Stimulated activated CD4-positive, alpha-beta T cell treated with anti-CD3 and anti-CD28 coated beads, Interleukin-4, amount 100 ng/mL, for 1 hour (primary cell): Measurements from ENCODE around the gene LCE1C.

Source experiments
- DNase-seq: peaks from one replicate; pipeline ENCODE4 v3.0.0-alpha.2; 2020

LCE1C gene, protein sequence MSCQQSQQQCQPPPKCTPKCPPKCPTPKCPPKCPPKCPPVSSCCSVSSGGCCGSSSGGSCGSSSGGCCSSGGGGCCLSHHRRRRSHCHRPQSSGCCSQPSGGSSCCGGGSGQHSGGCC

DNA sequence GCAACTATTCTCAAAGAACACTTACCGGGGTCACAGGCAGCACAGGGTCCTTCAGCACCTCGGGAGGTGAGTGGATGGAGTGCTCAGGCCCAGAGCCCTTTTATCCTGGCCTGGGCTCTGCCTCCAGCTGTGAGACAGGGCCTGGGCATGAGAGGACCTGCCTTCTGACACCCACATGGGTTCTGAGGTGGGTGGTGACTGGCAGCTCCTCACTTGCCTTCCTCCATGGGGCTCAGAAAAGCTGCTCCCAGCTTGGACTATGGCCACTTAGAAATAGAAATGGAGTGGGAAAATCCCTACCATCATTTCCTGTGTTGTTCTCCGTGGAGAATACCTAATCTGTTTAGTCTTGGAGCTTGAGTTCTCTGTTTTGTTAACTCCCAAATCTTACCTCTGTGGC lies at the start of gene LCE1C:
LCE1C (minus strand) TSS at position 76 of the 400 bp plus-strand sequence. CDS start 1,173 bp downstream, outside the sequence.
- no peak for DNase-seq

DNA sequence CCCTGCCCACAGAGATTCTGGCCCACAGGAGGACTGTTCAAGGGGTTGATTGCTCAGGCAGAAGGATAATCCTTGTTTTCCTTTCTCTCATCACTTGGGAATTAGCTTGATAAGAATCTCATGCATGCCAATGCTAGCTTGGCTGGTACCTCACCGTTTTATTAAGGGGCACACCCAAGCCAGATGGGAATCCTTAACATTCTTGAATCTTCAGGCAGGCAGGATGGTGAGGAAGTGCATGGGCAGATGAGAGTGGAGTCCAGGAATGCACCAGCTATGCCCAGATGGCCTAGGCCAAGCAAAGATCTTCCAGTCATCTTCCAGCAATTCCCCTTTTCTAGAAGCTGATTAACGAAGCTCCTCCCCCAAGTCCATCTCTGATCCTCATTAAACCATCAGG lies 49.2 kb upstream of the LCE1C start:
- DNase-seq: no peak

DNA sequence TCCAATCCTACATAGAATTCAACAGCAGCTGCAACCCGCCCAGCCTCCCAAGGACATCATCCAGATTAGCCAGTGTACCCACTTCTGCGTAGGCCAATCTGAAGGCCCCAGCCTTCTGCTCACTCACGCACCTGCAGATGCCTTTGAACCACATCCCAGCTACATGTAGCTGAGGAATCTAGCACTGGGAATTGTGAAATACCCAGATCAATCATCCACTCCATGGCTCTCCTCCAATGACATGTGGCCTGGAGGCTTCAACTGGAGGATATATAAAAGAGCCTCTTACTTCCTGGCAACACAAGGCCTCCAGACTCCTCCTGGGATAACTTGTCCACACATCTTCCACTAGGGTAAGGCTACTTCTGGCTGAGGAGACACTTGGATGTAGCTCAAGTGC lies 36.1 kb upstream of the LCE1C start, which contains the start of gene LCE6A:
LCE6A (plus strand) TSS at position 301 of the 400 bp plus-strand sequence. CDS start 665 bp downstream, outside the sequence.
- DNase-seq: no peak

DNA sequence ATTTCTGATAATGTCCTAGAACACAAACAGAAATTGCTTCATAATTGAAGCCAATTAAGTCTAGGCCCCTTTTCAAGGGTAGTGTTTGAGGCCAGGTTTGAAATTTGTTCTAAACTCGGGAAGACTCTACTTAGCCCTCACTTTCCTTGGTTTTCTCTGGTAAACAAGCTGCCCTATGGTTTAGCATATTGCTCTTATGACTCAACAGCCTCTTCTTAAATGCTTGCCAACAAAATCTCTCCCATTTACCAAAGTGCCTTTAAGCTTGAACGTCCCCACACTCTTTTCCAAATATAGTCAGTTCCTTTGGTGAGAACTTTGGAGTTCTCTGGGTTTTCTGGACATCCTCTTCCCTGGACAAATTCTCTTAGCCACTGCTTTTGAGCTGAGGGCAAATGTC lies 30.4 kb upstream of the LCE1C start:
- no peak for DNase-seq

DNA sequence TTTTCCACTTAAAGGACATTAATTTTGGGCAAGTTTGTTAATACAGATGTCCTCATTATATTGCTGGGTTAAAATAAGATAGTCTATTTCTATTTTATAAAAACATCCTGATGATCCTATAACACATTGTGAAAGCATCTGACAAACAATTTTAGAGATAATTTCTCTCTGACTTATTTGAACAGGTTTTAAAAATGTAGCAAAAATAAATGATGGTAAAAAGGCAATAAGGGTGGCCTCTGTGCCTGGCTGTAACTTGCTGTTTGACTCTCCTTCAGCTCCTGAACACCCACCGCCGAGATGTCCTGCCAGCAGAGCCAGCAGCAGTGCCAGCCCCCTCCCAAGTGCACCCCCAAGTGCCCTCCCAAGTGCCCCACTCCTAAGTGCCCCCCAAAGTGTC lies 20.7 kb upstream of the LCE1C start, which contains the start of gene LCE1A:
LCE1A (plus strand) TSS at position 301 of the 400 bp plus-strand sequence; CDS start at position 301, 0 bp downstream.
- DNase-seq: no peak

DNA sequence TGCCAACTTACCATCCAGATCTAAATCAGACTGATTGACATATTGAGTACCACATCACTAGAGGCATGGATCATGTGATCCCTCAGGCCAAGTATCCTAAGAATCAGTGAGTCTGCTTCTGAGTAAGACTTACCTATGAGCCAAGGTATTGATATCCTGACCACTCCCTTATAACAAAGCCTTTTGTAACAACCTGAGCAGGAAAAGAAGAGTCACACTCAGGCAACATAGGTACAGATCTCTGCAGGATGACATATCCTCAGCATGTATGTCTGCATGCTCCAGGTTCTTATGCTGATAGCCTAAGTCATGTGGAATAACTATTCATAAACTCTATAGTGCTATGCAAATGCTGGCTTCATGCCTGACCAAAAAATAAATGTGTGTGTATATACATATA lies 18.5 kb upstream of the LCE1C start:
- no peak for DNase-seq

DNA sequence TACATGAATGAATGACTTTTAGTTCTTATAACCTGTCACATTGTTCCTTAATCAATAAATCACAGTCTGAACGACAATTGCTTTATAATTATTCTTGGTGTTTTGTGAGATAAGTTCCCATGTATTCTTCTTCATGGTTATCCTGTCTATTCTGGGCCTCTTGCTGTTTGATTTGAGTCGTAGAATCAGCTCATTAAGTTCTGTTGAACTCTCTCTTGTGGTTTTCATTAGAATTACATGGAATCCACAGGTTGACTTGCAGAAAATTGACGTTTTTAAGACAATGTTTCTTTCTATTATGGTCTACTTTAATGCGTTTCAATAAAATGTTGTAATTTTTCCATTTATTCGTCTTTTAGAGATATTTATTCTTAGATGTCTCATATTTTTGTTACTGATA lies 16.8 kb upstream of the LCE1C start:
- DNase-seq: no peak

DNA sequence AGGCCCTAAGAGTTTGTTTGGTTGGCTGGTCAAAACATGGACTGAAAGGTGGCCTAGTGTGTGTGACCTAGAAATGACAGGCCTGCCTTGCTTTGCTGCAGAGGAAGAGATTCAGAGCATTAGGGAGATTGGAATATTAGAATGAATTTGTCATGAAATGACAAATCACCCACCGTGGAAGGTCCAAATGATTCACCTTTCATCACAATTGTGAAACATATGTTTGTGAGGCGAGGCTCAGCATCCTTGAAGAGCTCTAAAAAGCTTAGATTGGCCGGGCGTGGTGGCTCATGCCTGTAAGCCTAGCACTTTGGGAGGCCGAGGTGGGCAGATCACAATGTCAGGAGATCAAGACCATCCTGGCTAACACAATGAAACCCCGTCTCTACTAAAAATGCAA lies 10.9 kb upstream of the LCE1C start:
- no peak for DNase-seq

DNA sequence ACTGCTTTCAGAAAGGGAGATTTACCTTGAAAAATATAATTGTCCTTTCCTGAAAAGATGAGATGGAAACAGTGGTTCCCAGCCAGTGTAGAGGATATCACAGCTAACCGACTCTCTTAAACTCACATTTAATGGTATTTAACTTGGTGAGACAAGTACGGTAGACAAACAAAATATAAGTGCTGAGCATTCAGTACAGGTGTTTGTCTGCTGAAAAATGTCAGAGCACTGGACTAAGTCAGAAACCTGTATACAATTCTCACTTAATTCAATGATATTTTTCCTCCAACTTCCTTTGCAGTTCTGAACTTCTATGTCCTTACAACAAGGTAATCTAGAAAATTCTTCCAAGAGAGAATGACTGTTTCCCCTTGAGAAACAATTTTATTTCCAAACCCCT lies 5.2 kb upstream of the LCE1C start, which contains the start of gene LCE1B:
LCE1B (plus strand) TSS at position 301 of the 400 bp plus-strand sequence. CDS start 476 bp downstream, outside the sequence.
- no peak for DNase-seq

DNA sequence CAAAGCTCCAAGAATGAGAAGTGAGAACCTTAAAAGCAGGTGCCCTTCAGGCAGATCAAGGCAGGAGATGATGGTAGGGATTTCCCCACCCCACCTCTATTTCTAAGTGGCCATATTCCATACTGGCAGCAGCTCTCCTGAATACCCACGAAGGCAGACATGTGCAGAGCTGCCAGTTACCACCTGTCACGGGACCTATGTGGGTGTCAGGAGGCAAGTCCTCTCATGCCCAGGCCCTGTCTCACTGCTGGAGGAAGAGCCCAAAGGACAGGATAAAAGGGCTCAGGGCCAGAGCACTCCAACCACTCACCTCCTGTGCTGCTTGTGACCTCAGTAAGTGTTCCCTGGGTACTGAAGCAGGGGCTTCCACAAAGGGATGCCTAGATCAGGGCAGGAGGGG lies 4.6 kb upstream of the LCE1C start:
- DNase-seq: no peak

DNA sequence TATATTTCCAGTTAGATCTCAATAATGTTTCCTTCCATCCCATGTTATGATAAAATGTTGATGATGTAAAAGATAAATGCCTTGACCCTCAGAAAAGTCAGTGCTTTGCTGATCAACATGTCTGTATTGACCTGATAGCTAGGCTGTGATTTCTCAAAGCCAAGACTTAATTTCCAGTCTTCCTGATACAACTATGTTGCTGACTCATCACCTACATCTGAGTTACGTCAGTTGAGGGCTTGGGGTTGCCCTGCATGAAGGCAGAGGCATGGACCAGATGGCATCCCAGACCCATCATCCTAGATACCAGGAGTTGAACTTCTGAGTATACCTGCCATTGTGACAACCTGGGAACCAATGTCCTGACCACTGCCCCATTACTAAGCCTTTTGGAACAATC lies 5.1 kb downstream of the LCE1C start:
- no peak for DNase-seq

DNA sequence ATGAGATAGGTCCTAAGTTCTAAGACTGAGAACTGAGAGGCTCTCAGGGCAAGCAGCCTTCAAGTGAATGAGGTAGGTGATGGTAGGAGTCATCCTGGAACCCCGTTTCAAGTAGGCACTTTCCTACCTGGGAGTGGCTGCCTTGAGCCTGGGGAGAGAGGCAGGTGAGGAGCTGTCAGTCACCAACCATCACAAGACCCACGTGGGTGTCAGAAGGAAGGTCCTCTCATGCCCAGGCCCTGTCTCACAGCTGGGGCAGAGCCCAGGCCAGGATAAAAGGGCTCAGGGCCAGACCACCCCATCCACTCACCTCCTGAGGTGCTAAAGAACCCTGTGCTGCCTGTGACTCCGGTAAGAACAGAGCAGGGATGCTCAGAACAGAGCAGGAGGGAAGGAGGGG lies 10.0 kb downstream of the LCE1C start, which contains the start of gene LCE1D:
LCE1D (plus strand) TSS at position 301 of the 400 bp plus-strand sequence. CDS start 1,074 bp downstream, outside the sequence.
- DNase-seq: no peak

DNA sequence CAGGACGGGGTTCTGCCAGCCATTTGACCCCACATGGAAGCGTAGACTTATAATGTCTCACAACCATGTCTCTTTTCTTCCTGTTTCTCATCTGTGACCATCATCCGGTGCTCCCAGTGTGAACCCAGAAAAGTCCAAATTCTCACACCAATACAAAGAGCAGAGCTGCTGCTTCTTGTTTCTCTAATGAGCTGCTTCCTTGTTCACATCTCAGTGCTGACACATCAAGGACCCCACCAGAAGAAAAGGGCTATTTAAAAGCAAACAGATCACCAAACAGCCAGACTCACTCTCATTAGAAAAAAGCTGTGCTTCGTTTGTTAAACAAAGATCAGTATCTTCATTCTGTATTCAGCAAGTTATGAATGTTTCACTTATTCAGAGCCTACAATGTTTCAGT lies 10.8 kb downstream of the LCE1C start:
- DNase-seq: no peak

DNA sequence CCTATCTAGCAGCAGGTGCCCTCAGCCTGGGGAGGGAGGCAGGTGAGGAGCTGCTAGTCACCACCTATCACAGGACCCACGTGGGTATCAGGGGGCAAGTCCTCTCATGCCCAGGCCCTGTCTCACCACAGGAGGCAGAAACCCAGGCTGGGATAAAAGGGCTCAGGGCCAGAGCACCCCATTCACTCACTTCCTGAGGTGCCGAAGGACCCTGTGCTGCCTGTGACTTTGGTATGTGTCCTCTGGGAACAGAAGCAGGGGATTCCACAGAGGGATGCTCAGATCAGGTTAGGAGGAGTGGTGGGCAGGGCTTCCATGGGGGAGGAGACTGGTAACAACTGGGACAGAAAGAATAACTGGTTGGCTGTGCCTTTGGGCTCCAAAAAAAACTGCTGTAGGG lies 20.4 kb downstream of the LCE1C start, which contains the start of gene LCE1E:
LCE1E (plus strand) TSS at position 181 of the 400 bp plus-strand sequence. CDS start 1,043 bp downstream, outside the sequence.
- no peak for DNase-seq

DNA sequence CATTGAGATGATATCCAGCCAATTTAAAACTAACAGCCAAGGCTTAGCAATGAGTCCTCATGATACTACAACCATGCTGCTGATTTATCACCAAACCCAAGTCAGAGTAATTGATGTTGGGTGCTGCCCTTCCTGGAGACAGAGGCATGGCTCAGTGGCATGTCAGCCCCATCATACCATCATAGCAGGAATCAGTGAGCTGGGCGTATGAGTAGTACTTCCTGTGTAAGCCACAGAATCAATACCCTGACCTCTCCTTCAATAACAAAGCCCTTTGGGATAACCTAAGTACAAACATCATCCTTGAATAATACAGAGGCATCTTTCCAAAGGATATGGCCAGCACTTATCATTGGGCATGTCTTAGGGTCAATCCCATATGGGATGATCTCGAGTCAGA lies 23.4 kb downstream of the LCE1C start:
- no peak for DNase-seq

DNA sequence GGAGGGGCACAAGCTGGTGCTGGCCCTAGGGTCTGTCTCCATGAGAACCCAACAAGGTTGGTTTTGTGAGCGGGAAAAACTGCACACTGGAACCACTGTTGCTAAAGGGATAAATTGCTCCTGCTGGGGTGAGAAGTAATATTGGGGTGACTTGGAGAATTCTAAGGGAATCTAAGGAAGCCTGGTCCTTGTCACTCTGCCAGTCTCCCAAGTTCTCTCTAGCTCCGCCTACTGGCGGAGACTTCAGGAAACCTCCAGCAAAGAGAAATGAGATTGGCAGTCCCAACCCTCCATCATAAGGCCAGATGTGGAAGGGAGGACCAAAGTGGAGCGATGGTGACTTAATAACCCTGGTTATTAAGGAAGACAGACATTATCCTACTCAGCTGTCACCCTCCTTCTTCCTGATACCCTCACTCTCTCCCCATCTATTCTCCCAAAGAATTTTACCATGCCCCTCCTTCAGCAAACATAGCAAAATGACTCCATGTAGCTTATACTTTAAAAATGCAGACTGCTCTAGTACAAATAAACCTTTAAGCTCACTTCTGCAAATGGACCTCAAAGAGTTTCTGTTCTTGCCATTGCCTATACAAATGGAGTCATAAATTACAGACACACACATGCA lies 28.8 kb downstream of the LCE1C start:
- DNase-seq: no peak

DNA sequence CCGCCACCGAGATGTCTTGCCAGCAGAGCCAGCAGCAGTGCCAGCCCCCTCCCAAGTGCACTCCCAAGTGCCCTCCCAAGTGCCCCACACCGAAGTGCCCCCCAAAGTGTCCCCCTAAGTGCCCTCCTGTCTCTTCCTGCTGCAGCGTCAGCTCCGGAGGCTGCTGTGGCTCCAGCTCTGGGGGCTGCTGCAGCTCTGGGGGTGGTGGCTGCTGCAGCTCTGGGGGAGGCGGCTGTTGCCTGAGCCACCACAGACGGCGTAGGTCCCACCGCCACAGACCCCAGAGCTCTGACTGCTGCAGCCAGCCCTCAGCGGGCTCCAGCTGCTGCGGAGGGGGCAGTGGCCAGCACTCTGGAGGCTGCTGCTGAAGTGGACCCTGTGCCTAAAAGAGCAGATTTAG lies 30.1 kb downstream of the LCE1C start:
- no peak for DNase-seq

DNA sequence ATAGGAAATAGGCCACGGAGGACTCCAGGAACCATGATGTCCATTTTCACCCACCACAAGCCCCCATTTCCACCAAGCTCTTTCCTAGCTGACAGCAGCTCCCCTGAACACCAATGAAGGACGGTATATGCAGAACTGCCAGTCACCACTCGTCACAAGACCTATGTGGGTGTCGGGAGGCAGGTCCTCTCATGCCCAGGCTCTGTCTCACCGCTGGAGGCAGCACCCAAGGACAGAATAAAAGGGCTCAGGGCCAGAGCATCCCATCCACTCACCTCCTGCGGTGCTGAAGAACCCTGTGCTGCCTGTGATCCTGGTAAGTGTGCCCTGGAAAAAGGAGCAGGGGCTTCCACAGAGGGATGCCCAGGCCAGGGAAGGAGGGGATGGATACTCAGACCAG lies 31.6 kb downstream of the LCE1C start, which contains the start of gene LCE1F:
LCE1F (plus strand) TSS at position 266 of the 400 bp plus-strand sequence. CDS start 1,232 bp downstream, outside the sequence.
- no peak for DNase-seq

DNA sequence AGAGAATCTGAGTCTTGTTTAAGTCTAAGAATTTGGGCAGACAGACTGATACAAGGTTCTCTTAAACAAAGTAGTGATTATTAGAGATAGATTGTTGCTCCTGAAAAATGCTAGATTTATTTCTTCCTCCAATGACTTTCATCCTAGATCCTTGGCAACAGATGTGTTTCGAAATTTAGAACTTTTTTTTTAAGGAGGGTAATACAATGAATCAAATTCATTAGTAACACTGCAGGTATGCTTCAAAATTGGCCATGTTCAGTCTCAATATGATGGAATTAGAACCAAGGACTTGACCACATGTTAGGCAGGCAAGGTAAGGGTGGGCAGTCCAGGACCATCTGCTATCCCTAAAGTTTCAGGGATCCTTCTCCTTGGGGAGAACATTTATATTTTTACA lies 36.0 kb downstream of the LCE1C start:
- no peak for DNase-seq

DNA sequence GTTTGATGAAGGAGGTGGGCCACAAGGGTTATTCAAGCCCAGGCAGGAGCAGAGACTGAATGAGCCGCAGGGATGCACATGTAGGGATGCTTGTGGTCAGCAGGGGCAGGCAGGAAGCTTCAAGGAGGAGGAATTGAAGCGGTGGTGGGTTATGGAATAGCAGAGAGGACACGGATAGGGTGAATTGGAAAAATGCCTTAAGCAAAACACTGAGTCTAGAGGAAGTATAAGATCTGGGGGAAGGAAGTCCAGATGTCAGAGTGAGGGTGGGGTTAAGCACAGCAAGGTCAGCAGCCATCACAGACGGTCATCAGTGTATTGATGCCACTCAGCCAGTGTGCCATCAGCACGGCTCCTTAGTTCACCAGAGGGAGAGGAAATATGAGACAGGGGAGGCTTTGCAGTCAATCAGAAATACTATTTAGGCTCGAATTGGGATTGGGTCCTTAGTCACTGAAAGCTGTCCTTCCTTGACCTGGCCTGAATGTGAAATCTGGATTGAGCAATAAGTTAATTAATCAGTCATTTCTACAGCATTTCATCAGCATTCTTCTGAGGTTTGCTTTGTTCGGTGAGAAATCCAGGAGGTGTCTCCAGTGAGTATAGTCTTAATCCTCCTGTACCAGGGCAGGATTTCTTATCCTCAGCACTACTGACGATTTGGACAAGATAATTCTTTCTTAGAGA lies 37.5 kb downstream of the LCE1C start:
- DNase-seq: no peak

DNA sequence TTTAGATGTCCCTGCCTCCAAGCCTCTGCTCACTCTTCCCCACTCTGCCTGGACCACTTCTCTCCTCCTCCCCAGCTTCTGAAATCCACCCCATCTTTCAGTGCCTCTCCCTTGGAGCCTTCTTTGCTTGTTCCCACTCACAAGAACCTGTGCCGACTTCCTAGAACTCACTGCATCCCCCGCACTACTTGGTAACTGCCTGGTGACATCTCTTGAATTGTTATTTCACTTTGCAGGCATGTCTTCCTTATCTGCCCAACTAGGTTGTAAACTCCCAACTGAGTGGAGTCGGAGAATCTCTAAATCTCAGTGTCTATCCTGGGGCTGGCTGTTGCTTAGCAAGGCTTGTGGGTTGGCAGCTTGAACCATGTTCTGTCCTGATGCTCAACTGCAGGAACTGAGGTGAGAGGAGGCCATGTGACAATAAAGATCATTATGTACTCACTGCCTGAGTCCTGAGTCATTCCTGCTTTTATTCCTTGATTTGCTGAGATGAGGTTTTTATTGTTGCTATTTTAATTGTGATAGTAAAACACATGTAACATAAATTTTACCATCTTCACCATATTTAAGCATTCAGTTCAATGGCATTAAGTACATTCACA lies 44.7 kb downstream of the LCE1C start:
- DNase-seq: no peak

DNA sequence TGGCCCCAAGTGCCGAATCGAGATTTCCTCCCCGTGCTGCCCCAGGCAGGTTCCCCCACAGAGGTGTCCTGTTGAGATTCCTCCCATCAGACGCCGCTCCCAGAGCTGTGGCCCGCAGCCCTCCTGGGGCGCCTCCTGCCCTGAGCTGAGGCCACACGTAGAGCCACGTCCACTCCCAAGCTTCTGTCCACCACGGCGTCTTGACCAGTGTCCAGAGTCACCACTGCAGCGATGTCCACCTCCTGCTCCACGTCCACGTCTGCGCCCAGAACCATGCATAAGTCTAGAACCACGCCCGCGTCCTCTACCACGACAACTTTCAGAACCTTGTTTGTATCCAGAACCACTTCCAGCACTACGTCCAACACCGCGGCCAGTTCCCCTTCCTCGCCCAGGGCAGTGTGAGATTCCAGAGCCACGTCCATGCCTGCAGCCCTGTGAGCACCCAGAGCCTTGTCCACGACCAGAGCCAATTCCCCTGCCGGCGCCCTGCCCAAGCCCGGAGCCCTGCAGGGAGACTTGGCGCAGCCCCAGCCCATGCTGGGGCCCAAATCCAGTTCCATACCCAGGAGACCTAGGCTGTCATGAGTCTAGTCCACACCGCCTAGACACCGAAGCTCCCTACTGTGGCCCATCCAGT lies 45.8 kb downstream of the LCE1C start:
- DNase-seq: no peak
